Fibroblast of lung (primary cell): ENCODE data around the gene GLIS1.

Experiments used
- CTCF ChIP-seq, 2 donors: IDR thresholded peaks in 1 of 2; conservative IDR thresholded peaks in 1 of 2; 1 replicate in 1 of 2; 2 replicates in 1 of 2; pipeline ENCODE4 v1.5.1; 2011 to 2012; ENCODE audit warnings: low read length in 2 of 2, control low read depth in 1 of 2, inconsistent platforms in 1 of 2, low read depth in 1 of 2, mild to moderate bottlenecking in 1 of 2
- EZH2 ChIP-seq: IDR thresholded peaks from 2 replicates; pipeline ENCODE4 v1.5.1; 2012; ENCODE audit warnings: low read length, control low read depth, mild to moderate bottlenecking; ENCODE audit errors: missing control alignments

GRCh38 chr1:53595906-53596305 lies 143.1 kb downstream of the GLIS1 start:
- TF ChIP-seq CTCF (conservative IDR thresholded peaks at IDR 0.05 in 1 of 2, IDR thresholded peaks at IDR 0.05 in 1 of 2; ENCODE audit: low read depth in 1 of 2, low read length in 2 of 2): no peak
- TF ChIP-seq EZH2: no peak
